Gastroesophageal sphincter (tissue), 4 donors: Measurements from ENCODE around the gene KLK14. TPM values are rescaled to one million over a fixed set of nuclear protein-coding genes. Genes with fewer than 3 reads are reported as not detected.

Experiments used
- ATAC-seq: fragments of 150-250 bp; one replicate; pipeline ENCODE4 v1.9.1; 2016; ENCODE audit warnings: mild to moderate bottlenecking, moderate library complexity
- H3K27ac ChIP-seq, 4 donors: fragments of 200-600 bp; sonication (generic) in 3 of 4; 1 replicate in 3 of 4; 2 replicates in 1 of 4; pipeline ENCODE4 v1.5.1; 2016 to 2019
- H3K27me3 ChIP-seq: fragments of 200-600 bp; sonication (generic); one replicate; pipeline ENCODE4 v1.5.1; 2019
- H3K36me3 ChIP-seq, 2 donors: fragments of 200-600 bp; sonication (generic); one replicate each; pipeline ENCODE4 v1.5.1; 2019; ENCODE audit warnings: control low read depth in 1 of 2
- H3K4me1 ChIP-seq, 3 donors: fragments of 200-600 bp; sonication (generic); 1 replicate in 2 of 3; 2 replicates in 1 of 3; pipeline ENCODE4 v1.5.1; 2016 to 2019; ENCODE audit warnings: control low read depth in 2 of 3
- H3K4me3 ChIP-seq, 2 donors: fragments of 200-600 bp; sonication (generic); one replicate each; pipeline ENCODE4 v1.5.1; 2019; ENCODE audit warnings: mild to moderate bottlenecking in 1 of 2, moderate library complexity in 1 of 2
- H3K9me3 ChIP-seq, 3 donors: fragments of 200-600 bp; sonication (generic); one replicate each; pipeline ENCODE4 v1.5.1; 2017 to 2019; ENCODE audit warnings: control low read depth in 2 of 3
- EP300 ChIP-seq: sonication (generic); formaldehyde crosslinking; IDR thresholded peaks from one replicate; pipeline ENCODE4 v1.6.1; 2017; ENCODE audit warnings: antibody characterized with exemption, mild to moderate bottlenecking
- POLR2A ChIP-seq, 2 donors: fragments of 450-650 bp; IDR thresholded peaks; one replicate each; pipeline ENCODE4 v1.6.1; 2017; ENCODE audit warnings: antibody characterized with exemption in 2 of 2, mild to moderate bottlenecking in 2 of 2, moderate library complexity in 1 of 2
- POLR2AphosphoS5 ChIP-seq: sonication (generic); formaldehyde crosslinking; IDR thresholded peaks from one replicate; pipeline ENCODE4 v1.6.1; 2017; ENCODE audit warnings: antibody characterized with exemption
- WGBS, 2 donors: methylation state at CpG; one replicate each; pipeline ENCODE4 v1.1.5; 2018; ENCODE audit warnings: low coverage in 1 of 2; 5-methylcytosine and 5-hydroxymethylcytosine counted together
- total RNA-seq, 4 donors: library from RNA; depleted of rRNA; stranded (reverse); fragments of >200 nt; gene quantifications; one replicate each; pipeline ENCODE4 v1.1.0, GENCODE V29; 2016
- TF ChIP-seq, protein P1 (sequence below), 4 experiments: fragments of 200-600 bp in 2 of 4; fragments of 450-650 bp in 2 of 4; sonication (generic) in 1 of 4; IDR thresholded peaks; one replicate each; pipeline ENCODE4 v1.5.1; 2017 to 2019; ENCODE audit warnings: antibody characterized with exemption in 4 of 4, mild to moderate bottlenecking in 2 of 4, moderate library complexity in 2 of 4

Gene KLK14
- total RNA-seq, 4 donors from 2014 or later = not detected

DNA sequence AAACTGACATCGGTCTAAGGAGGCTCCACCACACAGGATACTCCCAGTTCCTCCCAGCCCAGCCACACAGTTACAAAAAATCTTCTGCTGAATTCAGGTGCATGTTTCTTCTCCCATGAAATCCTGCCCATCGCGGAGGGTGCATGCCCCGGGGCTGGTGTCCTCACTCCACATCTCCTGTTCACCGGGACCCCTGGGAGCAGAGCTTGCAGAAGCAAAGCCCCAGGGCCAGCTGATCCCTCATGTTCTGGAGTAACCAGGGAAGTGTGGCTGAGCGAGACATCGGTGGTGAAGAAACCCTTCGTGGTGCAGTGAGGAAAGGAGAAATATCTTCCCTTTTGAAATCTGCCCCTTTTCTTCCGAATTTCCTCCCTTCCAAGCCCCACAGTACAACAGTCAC lies 41.1 kb upstream of the KLK14 start:
- peak overlapping the region in 2 of 4 donors; percentile 29 to 62 for H3K27ac ChIP-seq

DNA sequence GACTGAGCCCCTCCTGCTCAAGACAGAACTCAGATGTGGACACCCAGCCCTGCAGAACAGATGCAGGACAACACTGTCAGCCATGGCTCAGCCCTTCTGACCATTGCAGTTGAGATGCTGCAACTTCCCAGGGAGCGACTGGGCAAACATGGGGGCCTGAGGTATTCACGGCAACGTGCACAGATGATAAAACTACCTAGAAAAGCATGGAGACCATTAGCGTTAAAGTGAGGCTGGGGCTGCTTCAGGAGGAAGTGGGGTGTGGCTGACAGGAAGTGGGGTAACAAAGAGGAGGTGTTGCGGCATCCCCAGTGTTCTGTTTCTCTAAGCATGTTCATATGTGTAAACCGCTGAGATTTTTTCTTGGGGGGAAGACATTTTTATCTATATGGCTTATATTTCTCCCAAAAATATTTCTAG lies 40.7 kb upstream of the KLK14 start:
- WGBS, 2 donors = 66 to 83% methylated on average over 3 to 6 of the region's 6 CpGs
- Histone ChIP-seq H3K9me3 (no peaks in the 10 kb centered on the region), H3K27ac (peak overlapping the region in 1 of 4 donors; percentile 52), H3K36me3 (no peaks in the 10 kb centered on the region), H3K27me3 (peaks cover 47% of the 10 kb centered on the region), H3K4me3 (no peak overlapping the region), H3K4me1 (no peaks in the 10 kb centered on the region)
- ATAC-seq = no peak
- TF ChIP-seq, protein P1, sequence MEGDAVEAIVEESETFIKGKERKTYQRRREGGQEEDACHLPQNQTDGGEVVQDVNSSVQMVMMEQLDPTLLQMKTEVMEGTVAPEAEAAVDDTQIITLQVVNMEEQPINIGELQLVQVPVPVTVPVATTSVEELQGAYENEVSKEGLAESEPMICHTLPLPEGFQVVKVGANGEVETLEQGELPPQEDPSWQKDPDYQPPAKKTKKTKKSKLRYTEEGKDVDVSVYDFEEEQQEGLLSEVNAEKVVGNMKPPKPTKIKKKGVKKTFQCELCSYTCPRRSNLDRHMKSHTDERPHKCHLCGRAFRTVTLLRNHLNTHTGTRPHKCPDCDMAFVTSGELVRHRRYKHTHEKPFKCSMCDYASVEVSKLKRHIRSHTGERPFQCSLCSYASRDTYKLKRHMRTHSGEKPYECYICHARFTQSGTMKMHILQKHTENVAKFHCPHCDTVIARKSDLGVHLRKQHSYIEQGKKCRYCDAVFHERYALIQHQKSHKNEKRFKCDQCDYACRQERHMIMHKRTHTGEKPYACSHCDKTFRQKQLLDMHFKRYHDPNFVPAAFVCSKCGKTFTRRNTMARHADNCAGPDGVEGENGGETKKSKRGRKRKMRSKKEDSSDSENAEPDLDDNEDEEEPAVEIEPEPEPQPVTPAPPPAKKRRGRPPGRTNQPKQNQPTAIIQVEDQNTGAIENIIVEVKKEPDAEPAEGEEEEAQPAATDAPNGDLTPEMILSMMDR (IDR thresholded peaks at IDR 0.05) = no peak
- no peak for TF ChIP-seq POLR2A (IDR thresholded peaks at IDR 0.05)
- TF ChIP-seq EP300 = no peak
- no peak for TF ChIP-seq POLR2AphosphoS5

More for the DNA sequence above, 41.1 kb upstream of the KLK14 start:
- no peaks in the 10 kb centered on the region for H3K9me3 ChIP-seq
- no peaks in the 10 kb centered on the region for H3K4me1 ChIP-seq
- ATAC-seq = no peak
- H3K27me3 ChIP-seq = peaks cover 47% of the 10 kb centered on the region
- WGBS, 2 donors = 55 to 62% methylated on average over 2 to 5 of the region's 9 CpGs
- TF ChIP-seq, protein P1 (IDR thresholded peaks at IDR 0.05) = no peak
- TF ChIP-seq EP300 (no peak), POLR2A (IDR thresholded peaks at IDR 0.05) (no peak), POLR2AphosphoS5 (no peak)
- no peaks in the 10 kb centered on the region for H3K36me3 ChIP-seq
- no peak overlapping the region for H3K4me3 ChIP-seq

DNA sequence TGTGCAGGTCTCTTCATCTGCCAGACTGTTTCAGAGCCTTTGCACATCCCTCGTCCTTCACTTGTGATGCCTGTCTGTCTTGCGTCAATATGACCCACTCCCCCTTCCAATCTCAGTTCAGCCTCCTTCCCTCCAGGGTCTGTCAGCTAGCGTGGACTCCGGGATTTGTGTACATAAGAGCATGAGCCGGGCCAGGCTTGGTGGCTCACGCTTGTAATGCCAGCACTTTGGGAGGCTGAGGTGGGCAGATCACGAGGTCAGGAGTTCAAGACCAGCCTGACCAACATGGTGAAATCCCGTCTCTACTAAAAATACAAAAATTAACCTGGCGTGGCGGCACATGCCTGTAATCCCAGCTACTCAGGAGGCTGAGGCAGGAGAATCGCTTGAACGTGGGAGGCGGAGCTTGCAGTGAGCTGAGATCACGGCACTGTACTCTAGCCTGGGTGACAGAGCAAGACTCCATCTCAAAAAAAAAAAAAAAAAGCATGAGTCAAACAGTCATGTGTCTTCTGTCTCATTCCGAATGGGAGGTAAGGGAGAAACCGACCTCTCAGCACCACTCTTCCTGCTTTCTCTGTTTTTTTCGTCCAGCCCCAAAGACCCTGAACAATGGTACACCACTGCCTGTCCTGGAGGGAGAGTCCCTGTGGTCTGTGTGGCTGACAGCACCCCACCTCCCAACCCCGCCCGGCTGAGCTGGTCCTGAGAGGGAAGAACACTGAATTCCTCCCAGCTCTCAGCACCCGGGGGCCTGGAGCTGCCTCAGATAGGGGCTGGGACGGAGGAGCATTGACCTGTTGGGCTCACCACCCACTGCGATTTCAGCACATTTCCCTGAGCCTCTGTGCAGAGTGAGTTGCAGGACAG lies 39.7 kb upstream of the KLK14 start:
- ATAC-seq = no peak
- peak overlapping the region in 1 of 4 donors; percentile 52 for H3K27ac ChIP-seq
- H3K27me3 ChIP-seq = peaks cover 56% of the 10 kb centered on the region
- H3K4me3 ChIP-seq = peak overlapping the region in 1 of 2 donors; percentile 0
- TF ChIP-seq, protein P1 (IDR thresholded peaks at IDR 0.05) = no peak
- TF ChIP-seq EP300 (no peak), POLR2AphosphoS5 (no peak)
- H3K36me3 ChIP-seq = no peaks in the 10 kb centered on the region
- H3K4me1 ChIP-seq = no peaks in the 10 kb centered on the region
- WGBS, 2 donors = 59 to 64% methylated on average over 5 to 9 of the region's 22 CpGs
- H3K9me3 ChIP-seq = no peaks in the 10 kb centered on the region

DNA sequence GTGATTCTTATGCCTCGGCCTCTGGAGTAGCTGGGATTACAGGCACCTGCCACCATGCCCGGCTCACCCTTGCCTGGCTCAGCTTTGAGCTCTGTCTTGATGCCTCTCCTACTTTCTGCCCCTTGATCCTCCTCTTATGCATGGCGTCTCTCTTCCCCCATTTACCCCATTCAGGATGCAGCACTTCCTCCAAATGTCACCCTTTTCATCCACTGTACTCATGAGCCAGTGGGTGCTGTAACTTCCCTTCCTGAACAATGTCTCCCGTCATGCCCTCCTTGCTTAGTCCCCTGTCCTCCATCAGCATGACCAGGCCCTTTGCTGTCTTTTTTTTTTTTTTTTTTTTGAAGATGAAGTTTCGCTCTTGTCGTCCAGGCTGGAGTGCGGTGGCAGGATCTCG lies 38.6 kb upstream of the KLK14 start:
- no peaks in the 10 kb centered on the region for H3K4me1 ChIP-seq
- ATAC-seq = no peak
- TF ChIP-seq POLR2AphosphoS5 = no peak
- TF ChIP-seq POLR2A (IDR thresholded peaks at IDR 0.05) = no peak
- no peak for TF ChIP-seq EP300
- TF ChIP-seq, protein P1 (IDR thresholded peaks at IDR 0.05) = no peak
- H3K27ac ChIP-seq = no peak overlapping the region
- H3K4me3 ChIP-seq = no peak overlapping the region
- H3K9me3 ChIP-seq = no peaks in the 10 kb centered on the region
- 86 to 93% methylated on average over 3 to 8 of the region's 8 CpGs for WGBS, 2 donors
- no peaks in the 10 kb centered on the region for H3K36me3 ChIP-seq
- peaks cover 58% of the 10 kb centered on the region for H3K27me3 ChIP-seq

DNA sequence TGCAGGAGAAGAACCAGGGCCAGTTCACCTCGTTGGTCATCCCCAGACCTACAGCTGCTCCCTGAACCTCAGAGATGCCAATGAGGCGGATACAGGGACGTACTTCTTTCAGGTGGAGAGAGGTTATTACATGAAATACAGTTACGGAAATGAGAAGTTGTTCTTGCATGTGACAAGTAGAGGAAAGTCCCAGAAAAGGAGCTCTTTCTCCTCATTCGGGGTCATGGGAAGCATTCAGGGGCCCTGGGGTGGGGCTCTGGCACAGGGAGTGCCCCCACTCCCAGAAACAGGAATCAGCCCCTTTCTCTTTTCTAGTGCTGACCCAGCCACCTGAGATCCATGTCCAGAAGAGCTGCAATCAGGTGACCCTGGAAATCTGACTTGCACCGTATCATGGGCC lies 37.5 kb upstream of the KLK14 start:
- no peak overlapping the region for H3K4me3 ChIP-seq
- no peak for ATAC-seq
- TF ChIP-seq POLR2A (IDR thresholded peaks at IDR 0.05) (no peak), POLR2AphosphoS5 (no peak), EP300 (no peak)
- TF ChIP-seq, protein P1 (IDR thresholded peaks at IDR 0.05) = no peak
- 70 to 84% methylated on average over 3 to 5 of the region's 6 CpGs for WGBS, 2 donors
- H3K9me3 ChIP-seq = no peaks in the 10 kb centered on the region
- H3K27ac ChIP-seq = no peak overlapping the region
- H3K27me3 ChIP-seq = peaks cover 58% of the 10 kb centered on the region
- no peaks in the 10 kb centered on the region for H3K36me3 ChIP-seq
- H3K4me1 ChIP-seq = no peaks in the 10 kb centered on the region
